ENCODE data around the gene KDM6B.

The KDM6B gene

DNA sequence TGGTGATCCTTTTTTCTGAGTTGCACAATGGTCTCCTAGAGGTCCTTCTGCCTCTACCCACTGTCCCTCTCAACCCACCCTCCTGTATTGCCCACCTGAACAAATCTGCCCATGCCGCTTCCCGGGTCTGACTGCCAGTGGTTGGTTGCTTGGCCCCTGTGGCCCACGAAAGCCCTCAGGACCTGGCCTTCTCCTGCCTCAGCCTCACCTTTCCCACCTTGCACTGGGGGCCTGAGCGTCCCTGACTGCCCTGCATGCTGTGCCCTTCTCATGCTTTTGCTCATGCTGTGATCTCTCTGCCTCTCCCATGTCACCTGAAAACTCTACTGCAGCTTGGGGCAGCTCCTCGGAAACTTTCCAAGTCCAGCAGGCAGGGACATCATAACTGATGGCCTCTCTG lies 13.8 kb upstream of the KDM6B start:
- peak in 3 of 10 donors; percentile 11 to 57 (median 28) for DNase-seq
- intact Hi-C loops (cut with DNase I), result no loop called here

DNA sequence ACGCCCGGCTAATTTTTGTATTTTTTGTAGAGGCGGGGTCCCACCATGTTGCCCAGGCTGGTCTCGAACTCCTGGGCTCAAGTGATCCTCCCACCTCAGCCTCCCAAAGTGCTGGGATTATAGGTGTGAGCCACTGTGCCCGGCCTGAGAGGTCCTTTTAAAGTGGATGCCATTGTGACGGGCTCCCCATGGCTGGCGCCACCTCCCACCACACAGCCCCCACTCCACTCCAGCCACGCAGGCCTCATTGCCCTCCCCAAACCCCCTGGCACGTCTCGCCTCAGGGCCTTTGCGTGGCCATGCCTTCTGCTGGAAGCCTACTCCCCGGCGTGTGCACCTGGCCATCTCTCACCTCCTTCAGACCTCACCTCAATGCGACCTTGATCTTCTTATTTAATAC lies 11.9 kb upstream of the KDM6B start:
- DNase-seq, result peak in 3 of 10 donors; percentile 3 to 67 (median 55)
- intact Hi-C loops (cut with DNase I), result loop anchor here (1.0 to 2.0 kb wide), 2 partner anchors 29 to 167 kb away; no protein-coding TSS in a partner anchor

DNA sequence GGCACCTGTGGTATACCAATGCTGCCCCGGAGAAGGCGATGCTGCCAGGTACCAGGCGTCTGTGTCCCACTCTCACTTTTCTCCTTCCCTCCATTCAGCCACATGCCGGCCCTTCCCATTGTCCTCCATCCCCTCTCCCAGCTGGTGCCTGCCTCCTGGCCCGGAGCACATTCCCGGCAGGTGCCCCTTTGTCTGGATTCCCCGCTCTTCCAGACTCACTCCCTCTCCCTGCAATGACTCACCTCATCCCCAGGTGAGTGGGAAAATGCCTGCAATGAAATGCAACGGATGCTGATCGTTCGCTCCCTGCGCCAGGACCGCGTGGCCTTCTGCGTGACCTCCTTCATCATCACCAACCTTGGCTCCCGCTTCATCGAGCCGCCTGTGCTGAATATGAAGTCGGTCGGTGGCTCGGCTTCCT lies 10.4 kb upstream of the KDM6B start:
- intact Hi-C loops (cut with DNase I), result loop anchor here (2.0 kb wide), 1 partner anchor 165 kb away; no protein-coding TSS in a partner anchor
- peak in 3 of 10 donors; percentile 12 to 71 (median 30) for DNase-seq

DNA sequence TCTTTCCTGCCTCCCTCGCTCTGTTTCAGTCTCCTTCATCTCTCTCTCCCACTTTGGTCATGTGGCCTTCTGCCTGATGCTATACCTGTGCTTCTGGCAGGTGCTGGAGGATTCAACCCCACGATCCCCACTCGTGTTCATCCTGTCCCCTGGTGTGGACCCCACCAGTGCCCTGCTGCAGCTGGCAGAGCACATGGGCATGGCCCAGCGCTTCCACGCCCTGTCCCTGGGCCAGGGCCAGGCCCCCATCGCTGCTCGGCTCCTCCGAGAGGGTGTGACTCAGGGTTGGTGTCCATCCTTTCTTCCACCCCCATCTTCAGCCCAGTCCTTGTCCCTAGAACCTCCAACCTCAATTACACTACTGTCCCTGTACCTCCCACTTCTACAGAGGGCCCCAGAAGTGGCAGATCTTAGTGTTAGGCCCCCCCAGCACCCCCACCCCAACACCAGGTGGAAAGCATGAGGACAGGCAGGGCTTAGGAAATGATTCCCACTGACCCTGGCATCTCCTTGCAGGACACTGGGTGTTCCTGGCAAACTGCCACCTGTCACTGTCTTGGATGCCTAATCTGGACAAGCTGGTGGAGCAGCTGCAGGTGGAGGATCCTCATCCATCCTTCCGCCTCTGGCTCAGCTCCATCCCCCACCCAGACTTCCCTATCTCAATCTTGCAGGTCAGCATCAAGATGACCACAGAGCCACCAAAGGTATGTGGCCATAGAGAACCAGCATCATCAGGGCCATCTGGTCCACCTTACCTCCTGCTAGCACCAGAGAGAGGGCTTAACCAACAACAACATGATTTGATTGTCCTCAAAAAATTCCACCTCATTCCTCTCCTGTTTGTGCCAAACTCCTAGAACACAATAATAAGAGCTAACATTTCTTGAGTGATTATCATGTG lies 9.7 kb upstream of the KDM6B start:
- peak in 3 of 10 donors; percentile 50 to 83 (median 52) for DNase-seq
- intact Hi-C loops (cut with DNase I), result no loop called here

DNA sequence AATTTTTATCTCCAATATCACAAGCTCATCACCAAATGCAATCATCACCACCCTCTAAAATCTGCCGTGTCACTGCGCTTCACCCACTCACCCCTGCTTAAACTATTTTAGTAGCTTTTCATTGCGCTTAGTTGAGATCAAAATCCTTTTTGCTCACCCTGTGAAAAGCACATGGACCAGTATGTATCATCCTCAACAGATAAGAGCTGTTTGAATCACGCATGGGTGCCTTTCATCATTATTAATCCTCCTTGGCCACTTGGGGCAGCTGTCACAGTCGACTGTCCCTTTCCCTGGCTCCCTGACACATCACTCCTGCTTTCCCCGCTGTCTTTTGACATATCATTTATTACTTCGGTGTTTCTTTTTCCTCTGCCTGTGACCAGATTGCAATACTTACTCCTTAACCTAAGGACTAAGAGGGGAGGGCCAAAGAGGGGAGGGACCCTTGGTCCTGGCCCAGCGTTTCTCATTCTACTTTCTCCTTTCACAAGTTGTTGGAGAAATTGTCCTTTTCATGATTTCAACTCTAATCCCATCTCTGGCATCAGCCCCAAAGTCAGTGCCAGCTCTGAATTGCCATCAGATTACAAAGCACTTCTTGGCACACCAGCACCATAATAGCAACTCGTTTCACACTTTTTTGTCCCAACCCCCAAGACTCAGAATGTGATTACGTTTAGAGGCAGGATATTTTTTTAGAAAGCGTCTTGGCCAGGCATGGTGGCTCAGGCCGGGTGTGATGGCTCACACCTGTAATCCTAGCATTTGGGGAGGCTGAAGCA lies 8.6 kb upstream of the KDM6B start:
- intact Hi-C loops (cut with DNase I), result no loop called here
- DNase-seq, result peak in 2 of 10 donors; percentile 22 to 44

DNA sequence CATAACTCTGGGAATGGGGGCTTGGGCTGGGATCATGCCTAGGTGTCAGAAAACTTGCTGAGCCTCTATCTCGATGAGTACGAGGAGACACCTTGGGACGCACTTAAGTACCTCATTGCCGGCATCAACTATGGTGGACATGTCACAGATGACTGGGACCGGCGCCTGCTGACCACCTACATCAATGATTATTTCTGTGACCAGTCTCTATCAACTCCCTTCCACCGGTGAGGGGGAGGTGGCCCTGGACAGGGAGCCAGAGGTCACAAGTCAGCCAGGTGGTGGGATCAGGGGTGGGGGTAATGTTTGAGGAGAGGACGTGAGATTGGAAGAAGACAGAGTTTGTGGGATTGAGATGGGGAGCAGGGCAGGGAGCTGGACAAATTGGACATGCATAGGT lies 3.4 kb upstream of the KDM6B start:
- intact Hi-C loops (cut with DNase I), result loop anchor here (5.0 kb wide), 1 partner anchor 88 kb away; no protein-coding TSS in a partner anchor
- DNase-seq, result peak in 2 of 10 donors; percentile 16 to 44

DNA sequence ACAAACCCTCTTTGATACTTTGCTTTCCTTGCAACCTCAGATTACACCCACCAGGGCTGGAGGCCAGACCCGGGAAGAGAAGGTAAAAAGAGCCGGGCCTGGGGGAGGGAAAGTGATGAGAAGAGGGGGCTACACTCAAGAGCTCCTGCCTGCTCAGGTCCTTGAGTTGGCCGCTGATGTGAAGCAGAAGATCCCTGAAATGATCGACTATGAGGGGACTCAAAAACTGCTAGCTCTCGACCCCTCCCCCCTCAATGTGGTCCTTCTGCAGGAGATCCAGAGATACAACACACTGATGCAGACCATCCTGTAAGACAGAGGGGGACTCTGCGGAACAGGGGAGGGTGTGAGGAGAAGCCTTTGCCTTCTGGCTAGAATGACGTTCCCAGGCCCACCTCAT lies 2.8 kb upstream of the KDM6B start:
- intact Hi-C loops (cut with DNase I), result loop anchor here (5.0 kb wide), 1 partner anchor 89 kb away; no protein-coding TSS in a partner anchor
- DNase-seq, result peak in 3 of 10 donors; percentile 9 to 32 (median 17)

DNA sequence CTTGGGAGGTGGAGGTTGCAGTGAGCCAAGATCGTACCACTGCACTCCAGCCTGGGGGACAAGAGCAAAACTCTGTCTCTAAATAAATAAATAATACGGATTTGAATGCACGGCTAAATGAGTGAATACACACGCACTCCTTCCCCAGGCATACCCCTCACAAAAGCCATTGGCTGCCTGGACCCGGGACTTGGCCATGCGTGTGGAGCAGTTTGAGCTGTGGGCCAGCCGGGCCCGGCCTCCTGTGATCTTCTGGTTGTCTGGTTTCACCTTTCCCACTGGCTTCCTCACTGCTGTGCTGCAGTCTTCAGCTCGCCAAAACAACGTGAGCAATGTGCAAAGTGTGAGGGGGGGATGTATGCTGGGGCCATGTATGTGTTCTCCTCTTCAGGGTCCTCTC lies 1.6 kb upstream of the KDM6B start:
- intact Hi-C loops (cut with DNase I), result loop anchor here (5.0 kb wide), 1 partner anchor 90 kb away; no protein-coding TSS in a partner anchor
- DNase-seq, result peak in 3 of 10 donors; percentile 29 to 73 (median 46)

DNA sequence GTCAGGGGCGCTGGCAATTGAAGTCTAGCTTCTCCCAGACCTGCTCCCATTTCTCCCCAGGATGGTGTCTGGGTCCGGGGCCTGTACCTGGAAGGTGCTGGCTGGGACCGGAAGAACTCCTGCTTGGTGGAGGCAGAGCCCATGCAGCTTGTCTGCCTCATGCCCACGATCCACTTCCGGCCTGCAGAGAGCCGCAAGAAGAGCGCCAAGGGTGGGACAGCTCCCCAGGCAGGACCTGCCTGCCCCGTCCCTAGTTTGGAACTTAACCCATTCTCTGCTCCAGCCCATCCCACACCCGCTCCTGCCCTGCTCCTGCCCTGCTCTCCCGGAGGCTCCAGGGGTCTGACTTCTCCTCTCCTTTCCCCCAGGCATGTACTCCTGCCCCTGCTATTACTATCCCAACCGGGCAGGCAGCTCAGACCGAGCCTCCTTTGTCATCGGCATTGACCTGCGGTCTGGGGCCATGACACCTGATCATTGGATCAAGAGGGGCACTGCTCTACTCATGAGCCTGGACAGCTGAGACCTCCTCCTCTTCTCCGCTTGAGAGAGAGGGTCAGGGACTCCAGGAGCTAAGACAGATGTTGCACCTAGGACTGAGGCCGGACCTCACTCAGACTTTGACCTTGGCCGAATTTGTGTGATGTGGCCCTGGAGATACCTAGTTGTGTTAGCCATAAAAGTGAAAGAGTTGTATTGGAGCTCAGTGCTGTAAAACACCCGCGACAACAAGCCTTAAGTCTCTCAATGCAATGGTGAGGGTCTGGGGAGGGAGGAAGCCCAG lies 814 bp upstream of the KDM6B start:
- intact Hi-C loops (cut with DNase I), result loop anchor here (5.0 kb wide), 1 partner anchor 91 kb away; no protein-coding TSS in a partner anchor
- DNase-seq, result peak in 3 of 10 donors; percentile 50 to 68 (median 66)

DNA sequence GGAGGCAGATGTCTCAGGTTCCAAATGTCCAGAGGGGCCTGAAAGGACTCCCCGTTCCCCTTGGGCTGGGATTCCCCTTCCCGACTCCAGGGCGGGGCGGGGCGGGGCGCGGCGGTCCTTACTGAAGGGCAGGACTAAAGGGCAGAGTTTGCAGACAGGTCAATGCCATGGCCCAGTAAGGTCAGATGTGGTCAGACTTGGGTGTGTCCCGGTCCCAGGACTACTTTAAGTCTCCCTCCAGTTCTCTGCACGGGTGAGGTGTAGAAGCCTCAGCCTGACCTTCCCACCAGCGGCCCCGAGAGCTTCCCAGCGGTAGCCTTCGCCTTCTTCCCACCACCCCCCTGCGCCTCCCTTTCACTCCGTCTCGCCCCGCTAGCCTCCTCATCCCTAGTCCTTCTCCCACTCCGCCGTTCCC lies 532 bp downstream of the KDM6B start:
- intact Hi-C loops (cut with DNase I), result loop anchor here (1.0 to 5.0 kb wide), 3 partner anchors 10 to 92 kb away; no protein-coding TSS in a partner anchor
- peak in 1 of 10 donors; percentile 72 for DNase-seq

DNA sequence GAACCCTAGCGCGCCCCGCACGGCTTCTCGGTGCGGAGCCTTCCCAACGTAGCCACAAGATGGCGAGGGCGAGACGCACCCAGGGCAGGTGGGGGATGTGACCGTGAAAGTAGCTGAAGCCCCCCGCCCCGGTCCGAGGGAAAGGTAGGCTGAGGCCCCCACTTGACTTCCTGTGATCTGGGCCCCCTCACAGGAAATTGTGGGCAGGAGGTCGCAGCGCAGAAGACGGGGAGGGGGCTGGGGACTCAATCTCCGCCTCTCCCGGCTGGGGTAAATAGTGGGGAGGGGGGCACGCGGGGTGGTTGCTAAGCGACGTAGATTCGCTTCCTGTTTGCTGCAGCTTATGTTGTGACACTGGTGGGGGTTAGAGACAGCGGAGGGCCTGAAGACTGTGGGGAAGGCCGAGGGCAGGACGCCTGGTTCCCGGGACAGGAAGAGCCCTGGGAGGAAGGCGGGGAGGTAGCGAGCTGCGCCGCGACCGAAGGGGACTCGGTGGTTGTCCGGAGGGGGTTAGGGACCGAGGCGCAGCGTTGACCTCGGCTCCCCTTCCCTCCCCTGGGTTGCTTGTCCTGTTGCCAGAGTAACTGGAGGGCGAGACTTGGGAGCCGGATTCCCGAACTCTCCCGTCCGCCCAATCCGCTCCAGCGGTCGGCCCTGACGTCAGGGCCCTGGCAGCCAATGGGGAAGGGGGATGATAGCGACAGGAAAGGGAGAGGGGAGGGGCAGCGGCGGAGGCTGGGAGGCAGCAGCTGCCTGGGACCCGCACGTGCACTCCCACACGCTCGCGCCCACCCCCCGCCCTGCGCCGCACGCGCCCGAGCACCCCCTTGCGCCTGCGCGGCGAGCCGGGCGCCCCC lies 1.2 kb downstream of the KDM6B start:
- DNase-seq, result peak; percentile 95 to 99 (median 97)
- intact Hi-C loops (cut with DNase I), result loop anchor here (1.0 to 5.0 kb wide), 3 partner anchors 9 to 93 kb away; no protein-coding TSS in a partner anchor

DNA sequence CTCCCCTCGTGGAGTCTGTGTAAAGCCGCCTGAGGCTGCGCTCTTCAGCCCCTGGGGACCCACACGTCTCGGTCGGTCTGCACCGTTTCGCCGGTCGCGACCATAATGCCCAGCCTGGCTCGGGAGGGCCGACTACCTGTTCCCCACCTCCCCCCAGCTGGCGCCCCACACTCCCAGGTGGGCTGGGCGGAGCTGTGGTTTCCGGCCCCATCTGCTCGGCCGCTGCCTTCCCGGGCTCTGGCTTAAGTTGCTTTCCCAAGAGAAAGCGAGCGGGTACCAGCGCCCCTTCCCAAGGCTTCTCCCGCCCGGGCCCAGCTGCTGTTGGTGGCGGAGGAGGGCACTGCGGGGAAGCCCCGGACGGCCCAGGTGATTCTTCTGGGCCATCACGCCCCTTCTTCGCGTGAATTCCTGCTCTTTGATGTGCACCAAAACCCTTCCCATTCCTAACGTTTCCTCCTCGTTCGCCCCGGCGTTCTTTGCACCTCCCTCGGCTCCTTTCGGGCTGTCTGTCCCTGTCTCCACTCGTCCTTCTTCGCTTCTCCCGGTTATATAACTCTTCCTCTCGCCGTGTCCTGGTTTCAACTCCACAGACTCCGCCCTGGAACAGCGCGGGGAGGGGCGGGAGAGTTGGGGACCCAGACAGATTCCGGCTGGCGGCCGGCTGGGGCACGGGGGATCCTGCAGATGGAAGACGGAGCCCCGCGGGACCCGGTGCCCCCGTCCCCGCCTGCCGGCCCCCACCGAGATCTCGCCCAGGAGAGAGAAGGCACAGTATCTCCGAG lies 2.0 kb downstream of the KDM6B start:
- peak; percentile 52 to 95 (median 66) for DNase-seq
- intact Hi-C loops (cut with DNase I), result loop anchor here (2.0 kb wide), 1 partner anchor 15 kb away; no protein-coding TSS in a partner anchor

DNA sequence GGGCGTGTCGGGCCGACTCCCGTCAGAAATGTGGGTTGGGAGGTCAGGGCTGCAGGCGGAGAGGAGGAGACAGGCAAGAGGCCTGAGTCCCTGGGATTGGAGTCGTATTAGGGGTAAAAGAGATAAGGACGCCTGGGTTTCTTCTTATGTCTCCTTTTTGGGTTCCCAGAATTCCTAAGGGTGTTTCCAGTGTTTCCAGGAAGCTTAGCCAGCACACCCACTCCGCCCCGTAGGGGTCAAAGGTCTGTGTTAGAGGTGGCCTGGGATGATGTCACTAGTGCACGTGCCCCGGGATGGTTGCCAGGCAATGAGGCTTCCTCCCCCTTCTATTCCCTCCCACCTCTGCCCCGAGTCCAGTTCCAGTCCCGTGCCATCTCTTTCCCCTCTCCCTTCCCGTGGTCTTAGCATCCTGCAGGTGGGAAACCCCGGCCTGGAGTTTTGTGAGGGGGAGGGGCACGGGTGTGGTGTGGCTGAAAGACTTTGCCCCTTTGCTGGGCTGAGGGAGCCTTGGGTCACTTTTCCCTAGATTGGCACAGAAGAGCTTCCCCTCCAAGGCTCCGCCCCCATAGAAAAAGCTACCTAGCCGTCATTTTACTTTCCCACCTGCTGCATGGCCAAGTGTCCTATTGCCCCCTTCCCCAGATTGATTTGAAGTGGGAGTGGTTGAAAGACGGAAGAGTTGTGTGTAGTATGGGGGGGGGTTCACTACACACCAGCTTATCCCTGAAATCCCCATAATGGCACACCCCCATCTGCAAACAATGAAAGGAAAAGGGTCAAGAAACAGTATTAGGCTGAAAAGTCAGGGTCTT lies 2.8 kb downstream of the KDM6B start:
- intact Hi-C loops (cut with DNase I), result no loop called here
- peak in 9 of 10 donors; percentile 43 to 93 (median 72) for DNase-seq

DNA sequence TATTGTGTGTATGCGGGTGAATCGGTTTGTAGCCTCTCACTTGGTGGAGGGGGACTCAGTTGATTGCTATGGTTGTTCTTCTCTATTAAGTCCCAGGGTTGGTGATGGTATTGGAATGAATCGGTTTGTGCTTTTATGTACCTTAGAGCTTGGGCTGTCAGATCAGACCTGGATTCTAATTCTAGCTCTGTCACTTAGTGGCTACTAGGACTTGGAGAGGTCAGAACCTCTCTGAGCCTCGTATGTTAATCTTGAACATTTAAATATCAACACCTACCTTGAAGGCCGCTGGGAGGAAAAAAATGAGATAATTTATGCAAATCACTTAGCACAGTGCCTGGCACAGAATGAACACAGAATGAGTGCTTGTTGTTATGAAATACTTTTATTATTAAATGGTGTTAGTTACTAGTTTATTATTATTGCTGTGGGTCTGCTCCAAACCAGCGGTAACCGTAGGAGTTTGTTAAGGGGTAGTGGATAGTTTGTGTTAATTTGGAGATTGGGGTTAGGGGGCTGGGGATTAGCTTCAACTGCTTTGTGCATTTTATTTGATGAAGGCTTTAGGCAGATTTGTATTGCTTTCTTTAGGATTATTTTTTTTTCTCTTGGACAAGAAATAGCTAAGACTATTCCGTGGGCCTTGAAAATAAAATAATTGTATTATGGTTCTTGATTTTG lies 3.5 kb downstream of the KDM6B start:
- DNase-seq, result no peak
- intact Hi-C loops (cut with DNase I), result no loop called here

DNA sequence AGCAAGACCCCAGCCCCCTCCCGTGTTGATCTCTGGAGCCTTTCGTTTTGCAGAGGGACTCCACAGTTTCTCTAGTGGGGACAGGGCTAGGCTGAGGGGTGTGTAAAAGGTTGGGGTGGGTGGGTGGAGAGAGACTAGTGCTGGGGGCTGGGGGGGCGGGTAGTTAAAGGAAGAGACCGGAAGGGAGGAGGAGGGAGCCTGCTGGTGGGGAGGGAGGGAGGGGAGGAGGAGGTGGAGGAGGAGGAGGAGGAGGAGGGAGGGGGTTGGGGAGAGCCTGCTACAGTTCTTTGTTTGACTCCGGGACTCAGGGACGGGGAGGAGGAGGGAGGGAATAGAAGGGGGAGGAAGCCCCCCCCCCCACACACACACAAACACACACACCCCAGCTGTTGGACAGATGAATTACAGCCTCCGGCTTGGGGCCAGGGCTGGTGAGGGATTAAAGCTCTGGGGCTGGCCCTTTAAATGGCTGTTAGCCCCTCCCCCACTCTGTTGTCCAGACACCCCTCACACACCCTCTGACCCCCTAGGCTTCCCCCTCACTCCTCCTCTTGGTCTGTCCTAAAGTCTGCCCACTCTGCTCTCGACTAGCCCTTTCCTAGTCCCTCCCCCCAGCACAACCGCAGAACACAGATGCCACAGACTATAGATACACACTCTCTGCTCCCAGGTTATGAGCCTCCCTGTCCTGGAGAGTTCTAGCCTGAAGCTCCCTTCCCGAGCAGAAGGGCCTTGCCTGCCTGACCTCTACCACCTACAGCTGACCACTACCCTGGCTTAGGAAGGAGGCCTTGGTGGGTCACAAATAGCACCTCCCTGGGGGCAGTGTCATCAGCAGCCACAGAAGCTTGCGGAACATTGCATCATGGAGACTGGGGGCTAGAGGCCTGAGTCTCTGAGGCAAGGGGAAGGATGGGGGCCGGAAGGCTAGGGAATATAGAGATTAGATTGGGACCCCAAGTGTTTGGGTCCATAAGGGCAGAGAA lies 4.4 kb downstream of the KDM6B start:
- DNase-seq, result peak in 2 of 10 donors; percentile 36 to 81
- intact Hi-C loops (cut with DNase I), result no loop called here
